ENCODE data around the gene ANKK1.

Gene ANKK1

DNA sequence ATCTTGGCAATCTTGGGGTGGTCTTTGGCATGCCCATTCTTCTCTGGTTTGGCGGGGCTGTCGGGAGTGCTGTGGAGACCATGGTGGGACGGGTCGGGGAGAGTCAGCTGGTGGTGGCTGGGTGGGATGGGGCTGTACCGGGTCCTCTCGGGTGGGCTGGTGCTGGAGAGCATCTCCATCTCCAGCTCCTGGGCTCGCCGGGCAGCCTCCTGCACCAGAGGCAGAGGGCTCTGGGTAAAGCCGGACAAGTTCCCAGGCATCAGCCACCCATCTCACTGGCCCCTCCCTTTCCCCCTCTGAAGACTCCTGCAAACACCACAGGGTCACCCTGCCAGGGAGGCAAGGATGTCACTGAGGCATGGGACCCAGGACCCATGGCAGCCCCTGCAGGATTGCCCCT lies 25.1 kb downstream of the ANKK1 start:
- H3K9me3 ChIP-seq (replicated peaks; ENCODE audit: low read length): no peaks in the 10 kb centered on the region
- H3K27me3 ChIP-seq (ENCODE audit: control insufficient read depth, insufficient read depth, low read length): peaks cover 9% of the 10 kb centered on the region
- H3K4me3 ChIP-seq (ENCODE audit: low read length): no peak overlapping the region
- no peaks in the 10 kb centered on the region for H3K36me3 ChIP-seq (ENCODE audit: insufficient read depth, low read length)
- H3K9ac ChIP-seq (ENCODE audit: low read depth, low read length): no peak overlapping the region
- H3K4me2 ChIP-seq (ENCODE audit: low read length): no peak overlapping the region
- no peaks in the 10 kb centered on the region for H3K4me1 ChIP-seq (ENCODE audit: control insufficient read depth, insufficient read depth, low read length)

DNA sequence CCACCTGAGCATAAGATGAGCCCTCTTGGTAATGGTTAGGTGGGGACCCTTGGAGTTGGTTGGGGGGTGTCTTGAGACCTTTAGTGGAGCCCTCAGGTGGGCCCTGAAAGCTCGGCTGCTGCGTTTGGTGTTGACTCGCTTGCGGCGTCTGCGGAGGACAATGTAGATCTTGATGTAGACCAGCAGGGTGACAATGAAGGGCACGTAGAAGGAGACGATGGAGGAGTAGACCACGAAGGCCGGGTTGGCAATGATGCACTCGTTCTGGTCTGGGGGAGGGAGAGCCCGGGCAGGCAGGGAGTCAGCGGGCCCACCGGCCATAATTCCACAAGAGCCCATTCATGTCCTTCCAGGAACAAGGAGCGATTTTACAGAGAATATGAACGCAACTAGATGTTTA lies 27.8 kb downstream of the ANKK1 start:
- no peaks in the 10 kb centered on the region for H3K9me3 ChIP-seq (replicated peaks; ENCODE audit: low read length)
- no peak overlapping the region for H3K4me3 ChIP-seq (ENCODE audit: low read length)
- H3K4me1 ChIP-seq (ENCODE audit: control insufficient read depth, insufficient read depth, low read length): no peaks in the 10 kb centered on the region
- H3K36me3 ChIP-seq (ENCODE audit: insufficient read depth, low read length): no peaks in the 10 kb centered on the region
- H3K4me2 ChIP-seq (ENCODE audit: low read length): no peak overlapping the region
- peaks cover 23% of the 10 kb centered on the region for H3K27me3 ChIP-seq (ENCODE audit: control insufficient read depth, insufficient read depth, low read length)
- no peak overlapping the region for H3K9ac ChIP-seq (ENCODE audit: low read depth, low read length)

DNA sequence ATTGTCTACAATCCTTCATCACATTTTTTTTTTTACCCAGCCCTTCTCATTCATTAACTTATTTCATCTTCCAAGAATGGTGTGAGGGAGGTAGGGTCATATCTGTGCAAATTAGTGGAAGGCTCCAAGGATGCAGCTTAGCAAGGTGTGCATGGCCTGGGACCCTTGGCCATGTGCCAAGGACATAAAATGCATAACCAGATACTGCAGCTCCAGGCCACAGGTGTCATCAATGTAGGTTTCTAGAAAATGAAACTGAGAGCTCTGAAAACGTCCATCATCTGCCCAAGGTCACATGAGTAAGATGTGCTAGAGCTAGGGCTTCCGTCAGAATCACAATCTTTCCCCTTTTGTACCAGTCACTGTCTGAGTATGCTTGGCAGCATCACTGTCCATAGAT lies 29.8 kb downstream of the ANKK1 start:
- Histone ChIP-seq H3K4me3 (ENCODE audit: low read length) (no peak overlapping the region), H3K36me3 (ENCODE audit: insufficient read depth, low read length) (no peaks in the 10 kb centered on the region), H3K9ac (ENCODE audit: low read depth, low read length) (no peak overlapping the region), H3K4me2 (ENCODE audit: low read length) (no peak overlapping the region), H3K4me1 (ENCODE audit: control insufficient read depth, insufficient read depth, low read length) (no peaks in the 10 kb centered on the region), H3K27me3 (ENCODE audit: control insufficient read depth, insufficient read depth, low read length) (peaks cover 25% of the 10 kb centered on the region), H3K9me3 (replicated peaks; ENCODE audit: low read length) (no peaks in the 10 kb centered on the region)

DNA sequence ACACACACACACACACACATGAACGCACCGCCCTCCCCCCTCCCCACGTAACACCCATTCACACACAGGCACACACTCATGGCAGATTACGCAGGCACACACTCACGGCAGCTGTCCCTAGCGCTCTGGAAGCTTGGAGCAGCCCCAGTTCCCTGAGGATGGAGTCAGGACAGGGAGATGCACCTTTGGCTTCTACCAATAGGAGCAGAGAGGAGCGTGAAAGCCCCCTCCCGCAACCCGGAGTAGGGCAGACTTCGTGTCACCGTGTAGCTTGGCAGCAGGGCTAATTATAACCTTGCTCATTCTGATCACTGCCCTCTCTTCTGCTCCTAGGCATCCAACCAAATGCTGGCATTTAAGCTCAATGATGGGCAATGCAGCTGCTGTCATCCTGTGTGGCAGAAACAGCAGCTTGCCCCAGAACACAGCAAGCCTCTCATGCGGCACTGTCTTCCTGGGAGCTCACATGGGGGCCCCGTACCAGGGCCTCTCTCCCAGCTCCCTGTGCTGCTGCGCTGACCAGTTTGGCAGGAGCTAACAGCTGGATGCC lies 31.9 kb downstream of the ANKK1 start:
- H3K9me3 ChIP-seq (replicated peaks; ENCODE audit: low read length): no peaks in the 10 kb centered on the region
- no peak overlapping the region for H3K9ac ChIP-seq (ENCODE audit: low read depth, low read length)
- H3K4me3 ChIP-seq (ENCODE audit: low read length): no peak overlapping the region
- H3K4me2 ChIP-seq (ENCODE audit: low read length): no peak overlapping the region
- H3K4me1 ChIP-seq (ENCODE audit: control insufficient read depth, insufficient read depth, low read length): no peaks in the 10 kb centered on the region
- peaks cover 30% of the 10 kb centered on the region for H3K27me3 ChIP-seq (ENCODE audit: control insufficient read depth, insufficient read depth, low read length)
- no peaks in the 10 kb centered on the region for H3K36me3 ChIP-seq (ENCODE audit: insufficient read depth, low read length)

DNA sequence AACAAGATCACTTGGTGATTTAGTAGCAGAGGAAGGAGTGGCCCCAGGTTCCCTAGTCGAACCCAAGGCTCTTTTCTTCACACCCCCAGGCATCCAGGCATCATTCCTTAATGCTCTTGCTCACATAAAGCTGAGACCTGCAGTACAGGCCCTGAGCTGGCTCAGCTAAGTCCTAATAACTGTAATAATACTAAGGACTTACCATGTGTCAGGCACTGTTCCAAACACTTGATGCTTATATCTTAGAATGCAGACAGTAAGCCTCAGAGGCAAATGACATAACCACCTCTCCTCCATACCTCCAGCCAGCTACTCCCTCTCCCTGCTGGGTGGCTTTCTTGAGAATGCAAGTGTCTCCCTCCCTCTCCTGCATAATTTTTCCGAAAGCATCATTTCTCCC lies 33.2 kb downstream of the ANKK1 start:
- no peaks in the 10 kb centered on the region for H3K4me1 ChIP-seq (ENCODE audit: control insufficient read depth, insufficient read depth, low read length)
- H3K9me3 ChIP-seq (replicated peaks; ENCODE audit: low read length): no peaks in the 10 kb centered on the region
- H3K27me3 ChIP-seq (ENCODE audit: control insufficient read depth, insufficient read depth, low read length): peaks cover 36% of the 10 kb centered on the region
- no peaks in the 10 kb centered on the region for H3K36me3 ChIP-seq (ENCODE audit: insufficient read depth, low read length)
- H3K4me2 ChIP-seq (ENCODE audit: low read length): no peak overlapping the region
- no peak overlapping the region for H3K9ac ChIP-seq (ENCODE audit: low read depth, low read length)
- no peak overlapping the region for H3K4me3 ChIP-seq (ENCODE audit: low read length)

DNA sequence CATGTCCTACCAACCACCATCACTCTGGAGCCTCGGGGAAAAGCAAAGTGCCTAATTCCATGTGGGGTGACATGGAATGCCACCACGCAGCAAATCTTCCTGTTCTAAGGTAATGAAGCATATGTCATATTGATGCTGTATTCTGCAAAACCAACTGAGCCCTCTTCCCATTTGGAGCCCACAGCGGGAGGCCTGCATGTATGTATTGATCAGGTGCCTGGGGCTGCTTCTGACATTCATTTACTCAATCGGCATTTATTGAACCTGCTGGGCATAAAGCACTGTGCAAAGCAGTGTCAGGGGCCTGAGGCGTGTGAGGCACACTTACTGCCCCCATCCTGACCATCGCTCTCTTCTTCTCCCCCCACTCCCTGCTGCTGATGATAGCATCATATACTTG lies 39.1 kb downstream of the ANKK1 start:
- Histone ChIP-seq H3K4me2 (ENCODE audit: low read length) (no peak overlapping the region), H3K4me3 (ENCODE audit: low read length) (no peak overlapping the region), H3K36me3 (ENCODE audit: insufficient read depth, low read length) (no peaks in the 10 kb centered on the region), H3K27me3 (ENCODE audit: control insufficient read depth, insufficient read depth, low read length) (peaks cover 25% of the 10 kb centered on the region), H3K4me1 (ENCODE audit: control insufficient read depth, insufficient read depth, low read length) (no peaks in the 10 kb centered on the region), H3K9me3 (replicated peaks; ENCODE audit: low read length) (no peaks in the 10 kb centered on the region), H3K9ac (ENCODE audit: low read depth, low read length) (no peak overlapping the region)

DNA sequence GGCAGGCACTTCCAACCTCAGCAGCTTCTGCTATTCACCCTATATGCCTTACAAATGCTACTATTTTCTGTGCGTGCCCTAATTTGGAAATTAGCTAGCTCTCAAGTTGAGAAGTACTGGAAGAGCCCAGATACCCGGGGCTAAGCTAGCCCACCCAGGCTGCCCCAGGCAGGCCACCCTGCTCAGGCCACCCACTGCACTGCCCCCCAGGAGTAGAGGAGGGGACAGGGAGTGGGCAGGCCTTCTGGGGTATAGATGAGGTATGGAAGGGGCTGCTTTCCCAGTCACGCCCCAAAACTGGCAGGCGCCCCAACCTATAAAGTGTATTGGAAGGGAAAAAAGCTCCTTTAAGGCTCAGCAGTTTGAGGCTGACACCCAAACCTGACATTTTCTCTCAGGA lies 44.2 kb downstream of the ANKK1 start:
- Histone ChIP-seq H3K9ac (ENCODE audit: low read depth, low read length) (no peak overlapping the region), H3K36me3 (ENCODE audit: insufficient read depth, low read length) (no peaks in the 10 kb centered on the region), H3K27me3 (ENCODE audit: control insufficient read depth, insufficient read depth, low read length) (peaks cover 24% of the 10 kb centered on the region), H3K4me3 (ENCODE audit: low read length) (no peak overlapping the region), H3K4me2 (ENCODE audit: low read length) (no peak overlapping the region), H3K9me3 (replicated peaks; ENCODE audit: low read length) (no peaks in the 10 kb centered on the region), H3K4me1 (ENCODE audit: control insufficient read depth, insufficient read depth, low read length) (no peaks in the 10 kb centered on the region)

DNA sequence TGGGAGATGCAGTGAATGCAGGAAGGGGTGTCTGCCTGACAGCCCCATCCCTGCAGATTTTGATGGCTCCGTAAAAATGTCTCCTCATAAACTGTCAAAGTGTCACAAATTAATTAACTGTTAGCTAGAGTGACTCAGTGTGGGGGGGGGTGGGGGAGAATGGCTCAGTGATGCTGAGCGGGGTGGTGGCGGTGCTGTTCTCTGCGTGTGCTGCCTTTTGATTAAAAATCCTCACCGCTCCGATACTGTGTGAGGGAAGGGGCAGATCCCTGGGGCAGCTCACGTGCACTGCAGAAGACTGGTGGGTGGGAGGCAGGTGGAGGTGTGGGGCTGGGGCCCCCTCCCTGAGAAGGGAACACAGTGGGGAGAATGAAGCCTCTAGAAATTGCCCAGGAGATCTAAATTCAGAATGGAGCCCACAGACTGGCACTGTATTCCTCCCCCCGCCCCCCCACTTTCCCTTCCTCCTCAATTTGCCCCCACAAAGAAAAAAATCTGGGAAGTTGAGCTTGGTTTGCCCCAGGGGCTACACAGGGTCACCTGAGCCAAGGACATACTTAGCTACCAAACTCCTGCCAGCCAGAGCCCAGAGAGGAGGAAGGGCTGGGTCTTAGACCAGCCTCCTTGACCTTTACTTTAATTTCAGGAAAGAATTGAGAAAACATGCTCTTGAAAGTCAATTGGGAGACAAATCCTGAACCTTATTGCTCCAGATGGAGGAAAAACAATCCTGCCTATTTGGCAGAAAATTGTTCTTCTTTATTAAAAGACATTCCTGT lies 47.8 kb downstream of the ANKK1 start:
- Histone ChIP-seq H3K9me3 (replicated peaks; ENCODE audit: low read length) (no peaks in the 10 kb centered on the region), H3K4me3 (ENCODE audit: low read length) (no peak overlapping the region), H3K9ac (ENCODE audit: low read depth, low read length) (no peak overlapping the region), H3K36me3 (ENCODE audit: insufficient read depth, low read length) (no peaks in the 10 kb centered on the region), H3K4me1 (ENCODE audit: control insufficient read depth, insufficient read depth, low read length) (no peaks in the 10 kb centered on the region), H3K4me2 (ENCODE audit: low read length) (no peak overlapping the region), H3K27me3 (ENCODE audit: control insufficient read depth, insufficient read depth, low read length) (peaks cover 43% of the 10 kb centered on the region)

DNA sequence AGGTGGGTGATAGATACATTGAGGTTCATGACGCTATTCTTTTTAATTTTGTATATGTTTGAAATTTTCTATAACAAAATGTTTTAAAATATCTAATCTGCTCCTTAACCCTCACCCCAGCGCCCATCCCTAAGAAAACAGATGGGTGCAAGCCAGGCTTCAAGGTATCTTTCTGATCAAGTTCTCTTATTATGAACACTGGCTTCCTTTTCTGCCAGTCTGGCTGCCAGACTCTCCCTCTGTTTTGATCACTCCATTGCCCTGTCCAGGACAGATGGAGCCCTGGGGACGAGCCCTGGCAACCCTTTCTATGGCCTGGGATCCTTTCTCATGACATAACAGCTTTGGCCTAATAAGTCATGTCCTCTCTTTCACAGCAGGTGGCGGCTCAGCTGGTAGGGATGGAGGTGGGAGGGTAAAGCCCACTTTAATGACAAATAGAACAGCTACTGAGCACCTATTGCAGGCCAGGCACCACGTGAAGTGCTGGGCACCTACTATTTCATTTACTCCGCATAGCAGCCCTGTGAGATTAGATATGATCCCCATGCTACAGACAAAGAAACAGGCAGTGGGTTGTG lies 49.2 kb downstream of the ANKK1 start:
- Histone ChIP-seq H3K4me3 (ENCODE audit: low read length) (no peak overlapping the region), H3K36me3 (ENCODE audit: insufficient read depth, low read length) (no peaks in the 10 kb centered on the region), H3K9me3 (replicated peaks; ENCODE audit: low read length) (no peaks in the 10 kb centered on the region), H3K9ac (ENCODE audit: low read depth, low read length) (no peak overlapping the region), H3K4me2 (ENCODE audit: low read length) (no peak overlapping the region), H3K27me3 (ENCODE audit: control insufficient read depth, insufficient read depth, low read length) (peaks cover 49% of the 10 kb centered on the region), H3K4me1 (ENCODE audit: control insufficient read depth, insufficient read depth, low read length) (no peaks in the 10 kb centered on the region)

DNA sequence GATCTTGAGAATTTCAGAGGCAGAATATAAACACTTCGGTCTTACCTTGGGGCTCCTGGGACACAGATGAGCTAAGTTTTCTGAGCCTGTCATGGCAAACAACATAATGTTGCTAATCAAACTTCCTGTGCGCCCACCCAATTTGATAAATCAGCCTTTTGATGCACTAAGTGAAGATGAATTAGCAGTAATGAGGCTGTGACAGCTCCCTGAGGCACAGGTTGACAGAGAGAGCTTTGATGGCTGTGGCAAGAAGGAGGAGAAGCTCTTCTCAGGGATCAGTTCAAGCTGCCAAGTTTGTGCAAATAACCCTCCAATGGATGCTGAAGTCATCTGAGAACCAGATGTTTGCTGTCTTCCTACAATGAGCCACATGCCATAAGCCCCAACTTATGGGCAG lies 53.2 kb downstream of the ANKK1 start:
- Histone ChIP-seq H3K4me3 (ENCODE audit: low read length) (no peak overlapping the region), H3K4me1 (ENCODE audit: control insufficient read depth, insufficient read depth, low read length) (no peaks in the 10 kb centered on the region)

DNA sequence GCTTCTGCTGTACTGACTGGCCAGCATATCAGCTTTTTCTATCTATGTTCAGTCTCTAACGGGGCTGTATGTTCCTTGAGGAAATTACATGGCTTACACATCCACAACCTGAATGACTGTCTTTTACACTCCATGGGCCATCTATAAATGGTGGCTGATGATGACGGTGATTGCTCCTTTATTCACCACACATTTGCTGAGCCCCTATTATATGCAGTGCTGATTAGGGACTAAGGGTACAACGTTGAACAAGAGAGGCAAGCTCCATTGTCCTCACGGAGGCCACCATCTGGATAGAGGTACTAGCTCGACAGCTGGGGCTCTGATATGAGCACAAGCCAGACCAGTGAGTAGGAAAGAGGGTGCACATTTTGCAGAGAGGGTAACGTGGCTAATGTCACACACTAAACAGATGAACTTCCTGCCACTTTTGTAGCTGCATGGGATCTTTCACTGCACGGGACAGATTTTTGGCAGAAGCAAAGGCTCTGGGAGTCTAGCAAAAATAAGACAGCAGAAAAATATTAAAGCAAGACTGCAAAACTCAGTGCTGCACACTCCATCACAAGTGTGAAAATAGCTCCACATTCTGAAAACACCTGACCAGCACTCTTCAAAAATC lies 57.0 kb downstream of the ANKK1 start:
- H3K27me3 ChIP-seq (ENCODE audit: control insufficient read depth, insufficient read depth, low read length): peaks cover 63% of the 10 kb centered on the region
- no peak overlapping the region for H3K4me3 ChIP-seq (ENCODE audit: low read length)
- no peak overlapping the region for H3K9ac ChIP-seq (ENCODE audit: low read depth, low read length)
- H3K4me2 ChIP-seq (ENCODE audit: low read length): no peak overlapping the region
- peaks cover 4% of the 10 kb centered on the region for H3K4me1 ChIP-seq (ENCODE audit: control insufficient read depth, insufficient read depth, low read length)
- no peaks in the 10 kb centered on the region for H3K36me3 ChIP-seq (ENCODE audit: insufficient read depth, low read length)
- no peaks in the 10 kb centered on the region for H3K9me3 ChIP-seq (replicated peaks; ENCODE audit: low read length)

More for the DNA sequence above, 53.2 kb downstream of the ANKK1 start:
- Histone ChIP-seq H3K27me3 (ENCODE audit: control insufficient read depth, insufficient read depth, low read length) (peaks cover 64% of the 10 kb centered on the region), H3K36me3 (ENCODE audit: insufficient read depth, low read length) (no peaks in the 10 kb centered on the region), H3K4me2 (ENCODE audit: low read length) (no peak overlapping the region), H3K9ac (ENCODE audit: low read depth, low read length) (no peak overlapping the region), H3K9me3 (replicated peaks; ENCODE audit: low read length) (no peaks in the 10 kb centered on the region)

Data from skeletal muscle satellite cell (primary cell).